Body of pancreas (tissue), 4 donors: ENCODE measurements around the gene C1orf52.

Source experiments
- POLR2A ChIP-seq, 3 donors: fragments of 450-650 bp; IDR thresholded peaks; one replicate each; pipeline ENCODE4 v1.6.1; 2016; ENCODE audit warnings: antibody characterized with exemption in 3 of 3, mild to moderate bottlenecking in 2 of 3
- TF ChIP-seq, protein P1 (sequence below), 7 experiments: fragments of 450-650 bp in 4 of 7; fragments of 200-600 bp in 3 of 7; sonication (generic) in 3 of 7; IDR thresholded peaks; one replicate each; pipeline ENCODE4 v1.5.1; 2016 to 2019; ENCODE audit warnings: antibody characterized with exemption in 7 of 7

DNA sequence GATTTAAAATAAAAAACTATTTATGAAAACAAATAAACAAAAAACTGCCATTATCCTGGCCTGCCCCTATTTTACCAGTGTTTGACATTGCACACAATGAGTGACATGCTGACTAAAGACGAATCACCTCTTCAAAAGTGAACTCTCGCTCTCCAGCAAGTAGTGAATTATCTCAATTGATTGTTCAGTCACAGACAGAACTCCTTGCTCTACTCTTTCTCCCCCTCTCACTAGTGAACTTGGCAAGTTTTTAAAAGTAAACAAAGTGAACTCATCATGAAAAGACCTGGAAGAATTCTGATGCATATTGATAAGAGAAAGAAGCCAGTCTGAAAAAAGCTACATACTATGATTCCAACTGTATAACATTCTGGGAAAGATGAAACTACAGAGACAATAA is 4.7 kb upstream of the C1orf52 start:
- no peak for TF ChIP-seq POLR2A (IDR thresholded peaks at IDR 0.05)
- TF ChIP-seq, protein P1, sequence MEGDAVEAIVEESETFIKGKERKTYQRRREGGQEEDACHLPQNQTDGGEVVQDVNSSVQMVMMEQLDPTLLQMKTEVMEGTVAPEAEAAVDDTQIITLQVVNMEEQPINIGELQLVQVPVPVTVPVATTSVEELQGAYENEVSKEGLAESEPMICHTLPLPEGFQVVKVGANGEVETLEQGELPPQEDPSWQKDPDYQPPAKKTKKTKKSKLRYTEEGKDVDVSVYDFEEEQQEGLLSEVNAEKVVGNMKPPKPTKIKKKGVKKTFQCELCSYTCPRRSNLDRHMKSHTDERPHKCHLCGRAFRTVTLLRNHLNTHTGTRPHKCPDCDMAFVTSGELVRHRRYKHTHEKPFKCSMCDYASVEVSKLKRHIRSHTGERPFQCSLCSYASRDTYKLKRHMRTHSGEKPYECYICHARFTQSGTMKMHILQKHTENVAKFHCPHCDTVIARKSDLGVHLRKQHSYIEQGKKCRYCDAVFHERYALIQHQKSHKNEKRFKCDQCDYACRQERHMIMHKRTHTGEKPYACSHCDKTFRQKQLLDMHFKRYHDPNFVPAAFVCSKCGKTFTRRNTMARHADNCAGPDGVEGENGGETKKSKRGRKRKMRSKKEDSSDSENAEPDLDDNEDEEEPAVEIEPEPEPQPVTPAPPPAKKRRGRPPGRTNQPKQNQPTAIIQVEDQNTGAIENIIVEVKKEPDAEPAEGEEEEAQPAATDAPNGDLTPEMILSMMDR (IDR thresholded peaks at IDR 0.05), result no peak
